Small intestine (tissue), 7 donors: ENCODE measurements around the gene LPGAT1. TPM values are rescaled to one million over a fixed set of nuclear protein-coding genes. Genes with fewer than 3 reads are reported as not detected.

Experiments used
- DNase-seq, 2 donors: peaks; one replicate each; pipeline versions ENCODE4 v3.0.0 to v3.0.0-alpha.2; 2013
- FAIRE-seq: peaks from 2 replicates; lab custom pipeline; 2012; peaks lifted over from hg19 to GRCh38; lab: Jason Lieb, UNC
- H3K27ac ChIP-seq, 3 donors: one replicate each; pipeline ENCODE4 v1.5.1; 2013; ENCODE audit warnings: low read length in 2 of 3, mild to moderate bottlenecking in 2 of 3, control low read depth in 1 of 3, inconsistent platforms in 1 of 3, low read depth in 1 of 3, moderate library complexity in 1 of 3
- H3K27me3 ChIP-seq, 3 donors: one replicate each; pipeline ENCODE4 v1.6.1; 2013; ENCODE audit warnings: low read length in 3 of 3, inconsistent platforms in 1 of 3; ENCODE audit not compliant: control insufficient read depth in 3 of 3, insufficient read depth in 3 of 3
- H3K36me3 ChIP-seq, 3 donors: one replicate each; pipeline ENCODE4 v1.6.1; 2013; ENCODE audit warnings: low read length in 3 of 3, inconsistent platforms in 1 of 3, low read depth in 1 of 3, mild to moderate bottlenecking in 1 of 3, moderate library complexity in 1 of 3; ENCODE audit not compliant: control insufficient read depth in 3 of 3, insufficient read depth in 2 of 3
- H3K4me1 ChIP-seq, 3 donors: one replicate each; pipeline ENCODE4 v1.6.1; 2013; ENCODE audit warnings: low read length in 2 of 3, inconsistent platforms in 1 of 3, low read depth in 1 of 3, mild to moderate bottlenecking in 1 of 3, moderate library complexity in 1 of 3; ENCODE audit not compliant: control insufficient read depth in 3 of 3, insufficient read depth in 2 of 3
- H3K4me3 ChIP-seq, 3 donors: one replicate each; pipeline ENCODE4 v1.5.1; 2013; ENCODE audit warnings: low read length in 3 of 3, control low read depth in 1 of 3, inconsistent platforms in 1 of 3, low read depth in 1 of 3, mild to moderate bottlenecking in 1 of 3, moderate library complexity in 1 of 3
- H3K9me3 ChIP-seq, 2 donors: one replicate each; pipeline ENCODE4 v1.6.1; 2013; ENCODE audit warnings: low read depth in 1 of 2, low read length in 1 of 2; ENCODE audit not compliant: control insufficient read depth in 2 of 2, insufficient read depth in 1 of 2
- WGBS, 3 donors: extraction: QIAGEN DNeasy Blood & Tissue Kit; methylation state at CpG; one replicate each; pipeline ENCODE4 v1.1.7; 2013; 5-methylcytosine and 5-hydroxymethylcytosine counted together
- polyA plus RNA-seq, 4 donors: library from polyadenylated mRNA; stranded (reverse) in 3 of 4; unstranded in 1 of 4; fragments of 200-250 nt in 3 of 4; fragments of 120-200 nt in 1 of 4; gene quantifications; one replicate each; pipeline versions ENCODE4 v1.2.1 to v1.2.3, GENCODE V29; 2013
- donor health status: healthy with polysubstance abuse.
- donor health status: control.
- donor health status: control.
- donor health status: Bipolar disorder and iron deficiency.
- donor health status: healthy.

Gene LPGAT1
- polyA plus RNA-seq, 4 donors: 13.4 to 159 (median 23.1) TPM

DNA sequence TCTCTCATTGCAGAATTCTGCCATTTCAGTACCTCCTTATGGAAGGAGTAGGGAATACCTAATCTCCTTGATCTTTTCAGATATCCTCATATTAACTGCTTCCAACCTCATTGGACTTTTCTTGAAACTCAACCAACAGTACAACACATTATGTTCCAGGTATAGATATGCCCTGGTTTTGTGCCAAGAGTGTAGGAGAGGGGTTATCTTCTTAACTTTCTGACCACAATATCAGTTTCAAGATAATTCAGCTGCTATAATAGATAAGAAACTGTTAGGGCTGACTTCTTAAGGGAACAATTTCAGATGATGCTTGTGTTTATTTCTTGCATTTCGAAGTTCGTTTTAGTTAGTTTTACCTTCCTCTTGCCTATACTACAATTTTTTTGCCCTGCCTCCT is 2.1 kb upstream of the LPGAT1 start:
- H3K4me1 ChIP-seq: peaks cover 4 to 8% (median 6%) of the 10 kb centered on the region in 3 donors
- DNase-seq (peak in 1 of 2 donors; percentile 37), FAIRE-seq (no peak)
- 47 to 91% (median 56%) methylated on average over 2 of the region's 2 CpGs for WGBS, 3 donors
- no peaks in the 10 kb centered on the region for H3K27me3 ChIP-seq
- H3K27ac ChIP-seq: no peak overlapping the region
- no peaks in the 10 kb centered on the region for H3K9me3 ChIP-seq
- no peak overlapping the region for H3K4me3 ChIP-seq
- H3K36me3 ChIP-seq: peaks cover 0 to 3% (median 0%) of the 10 kb centered on the region in 3 donors

DNA sequence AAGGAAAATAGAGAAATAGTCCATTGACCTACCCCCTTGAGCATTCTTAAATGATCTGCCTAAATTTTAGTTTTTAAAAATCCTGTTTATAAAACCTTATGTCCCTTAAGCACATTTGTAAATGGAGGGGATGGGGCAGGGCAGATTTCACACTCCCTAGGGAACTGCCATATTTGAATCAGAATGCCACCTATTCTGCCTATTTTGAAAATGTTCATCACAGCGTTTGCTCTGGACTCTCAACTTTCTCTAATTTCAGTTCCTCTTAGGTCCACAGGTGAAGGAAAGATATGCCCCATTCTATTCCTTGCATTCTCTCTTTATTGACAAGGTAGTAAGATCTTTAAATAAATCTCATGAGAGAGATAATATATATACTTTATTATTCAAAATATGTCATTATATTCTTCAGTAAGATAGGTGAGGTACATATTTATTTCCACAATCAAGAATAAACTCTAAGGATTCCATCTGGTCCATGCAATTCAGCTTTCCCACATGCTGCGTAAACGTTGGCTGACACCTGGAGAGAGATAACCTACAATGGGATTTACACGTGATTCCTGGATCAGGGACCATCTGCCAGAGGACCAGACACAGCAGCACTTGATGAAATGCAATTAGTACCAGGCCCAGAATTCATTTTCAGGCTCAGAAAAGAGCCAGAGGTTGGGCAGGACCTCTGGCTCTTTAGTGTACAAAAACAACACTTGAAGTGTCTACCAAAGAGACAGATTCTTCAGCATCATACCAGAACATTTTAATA is 1.2 kb upstream of the LPGAT1 start:
- Histone ChIP-seq H3K9me3 (no peaks in the 10 kb centered on the region), H3K4me3 (no peak overlapping the region), H3K4me1 (peaks cover 4 to 8% (median 6%) of the 10 kb centered on the region in 3 donors), H3K36me3 (peaks cover 0 to 3% (median 0%) of the 10 kb centered on the region in 3 donors), H3K27ac (no peak overlapping the region), H3K27me3 (no peaks in the 10 kb centered on the region)
- WGBS, 3 donors: 58 to 74% (median 64%) methylated on average over 4 of the region's 4 CpGs
- DNase-seq: peak in 1 of 2 donors; percentile 8
- no peak for FAIRE-seq

DNA sequence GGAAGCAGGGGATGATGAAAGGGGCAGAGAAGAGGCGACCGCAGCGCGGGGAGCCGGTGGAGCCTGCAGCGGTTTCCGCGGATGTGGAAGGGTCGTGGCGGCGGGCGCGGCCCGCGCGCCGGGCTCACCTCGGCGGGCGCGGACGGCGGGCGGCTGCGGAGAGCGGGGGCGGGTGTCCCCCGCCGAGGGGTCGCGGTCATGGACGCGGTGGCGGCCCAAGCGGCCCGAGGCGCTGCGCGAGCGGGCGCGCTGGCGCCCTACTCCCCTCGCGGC is 572 bp downstream of the LPGAT1 start:
- FAIRE-seq (no peak), DNase-seq (no peak)
- Histone ChIP-seq H3K27ac (peak overlapping the region; percentile 53 to 82 (median 82)), H3K4me3 (peak overlapping the region; percentile 49 to 88 (median 83)), H3K9me3 (no peaks in the 10 kb centered on the region), H3K27me3 (no peaks in the 10 kb centered on the region), H3K4me1 (peaks cover 4 to 8% (median 6%) of the 10 kb centered on the region in 3 donors), H3K36me3 (peaks cover 0 to 10% (median 4%) of the 10 kb centered on the region in 3 donors)
- WGBS, 3 donors: 0% methylated on average over 7 to 45 of the region's 45 CpGs

DNA sequence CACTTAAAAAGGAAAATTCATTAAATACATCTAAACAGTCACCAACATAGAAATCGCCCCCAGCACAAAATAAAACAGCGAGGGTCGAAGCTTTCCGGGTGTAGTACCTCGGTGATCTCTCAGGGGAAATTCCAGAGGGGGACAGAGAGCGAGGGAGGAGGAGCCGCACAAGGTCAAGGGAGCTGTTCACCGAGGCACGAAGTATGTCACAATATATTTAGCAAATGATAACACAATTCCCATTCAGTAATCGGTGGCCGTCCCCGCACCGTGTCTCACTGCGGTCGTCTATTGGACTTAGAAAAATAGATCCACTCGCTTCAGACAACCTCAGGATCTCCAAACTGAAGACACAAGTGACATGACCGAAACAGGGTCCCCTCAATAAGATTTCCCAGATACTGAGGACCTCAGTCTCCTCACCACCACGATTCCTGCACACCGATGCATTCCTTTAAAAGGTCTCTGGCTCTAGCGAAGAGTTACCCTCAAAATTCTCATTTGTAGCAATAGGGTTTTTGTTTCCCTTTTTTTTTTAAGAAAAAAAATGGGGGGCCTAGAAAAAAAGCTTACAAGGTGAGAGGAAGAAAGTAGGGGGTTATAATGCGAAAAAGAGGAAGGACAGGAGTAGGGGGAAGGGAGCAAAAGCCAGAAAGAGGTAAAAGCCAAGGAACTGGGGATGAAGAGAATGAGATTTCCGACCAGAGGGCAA is 1.1 kb downstream of the LPGAT1 start:
- Histone ChIP-seq H3K27me3 (no peaks in the 10 kb centered on the region), H3K27ac (peak overlapping the region; percentile 53 to 82 (median 82)), H3K9me3 (no peaks in the 10 kb centered on the region), H3K4me3 (peak overlapping the region; percentile 49 to 88 (median 83)), H3K36me3 (peaks cover 0 to 12% (median 4%) of the 10 kb centered on the region in 3 donors), H3K4me1 (peaks cover 4 to 8% (median 6%) of the 10 kb centered on the region in 3 donors)
- DNase-seq (peak; percentile 48 to 70), FAIRE-seq (no peak)
- WGBS, 3 donors: 16 to 27% (median 19%) methylated on average over 22 of the region's 22 CpGs

DNA sequence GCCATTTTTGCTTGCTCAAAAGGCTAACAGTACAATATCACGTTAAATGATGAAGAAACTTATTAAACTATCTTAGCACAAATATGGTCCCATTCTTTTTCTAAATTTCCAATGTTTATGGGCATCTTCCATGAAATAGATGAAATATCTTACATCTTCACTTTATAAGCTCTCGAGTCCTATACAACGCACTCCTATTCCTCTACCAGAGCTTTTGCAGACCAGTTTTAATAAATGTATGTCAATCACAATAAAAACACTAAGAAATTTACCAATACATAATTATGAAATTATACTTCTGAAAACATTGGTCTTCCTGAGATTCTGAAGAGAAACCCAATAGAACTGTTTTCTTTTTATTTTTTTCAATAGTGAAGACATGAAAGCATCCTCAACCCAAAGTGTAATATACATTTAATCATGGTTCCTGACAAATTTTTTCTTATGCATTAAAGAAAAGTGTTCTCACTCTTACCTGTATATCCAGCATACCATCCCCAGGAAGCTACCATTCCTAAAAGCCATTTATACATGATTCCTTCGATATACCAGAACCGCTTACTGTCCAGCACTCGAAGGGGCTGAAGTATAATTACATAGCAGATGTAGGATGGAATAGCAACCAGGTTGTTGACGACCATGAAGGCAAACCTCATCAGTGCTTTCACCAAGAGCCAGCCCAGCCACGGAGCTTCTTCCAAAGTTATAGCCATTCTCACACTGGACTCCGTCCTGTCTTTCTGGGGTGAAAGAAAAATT is 1.8 kb downstream of the LPGAT1 start:
- WGBS, 3 donors: 77 to 78% (median 77%) methylated on average over 9 of the region's 9 CpGs
- H3K4me3 ChIP-seq: peak overlapping the region in 2 of 3 donors; percentile 49 to 88
- DNase-seq (no peak), FAIRE-seq (no peak)
- peaks cover 0 to 17% (median 6%) of the 10 kb centered on the region in 3 donors for H3K36me3 ChIP-seq
- H3K9me3 ChIP-seq: no peaks in the 10 kb centered on the region
- H3K27ac ChIP-seq: peak overlapping the region in 2 of 3 donors; percentile 54 to 82
- peaks cover 4 to 11% (median 6%) of the 10 kb centered on the region in 3 donors for H3K4me1 ChIP-seq
- no peaks in the 10 kb centered on the region for H3K27me3 ChIP-seq

DNA sequence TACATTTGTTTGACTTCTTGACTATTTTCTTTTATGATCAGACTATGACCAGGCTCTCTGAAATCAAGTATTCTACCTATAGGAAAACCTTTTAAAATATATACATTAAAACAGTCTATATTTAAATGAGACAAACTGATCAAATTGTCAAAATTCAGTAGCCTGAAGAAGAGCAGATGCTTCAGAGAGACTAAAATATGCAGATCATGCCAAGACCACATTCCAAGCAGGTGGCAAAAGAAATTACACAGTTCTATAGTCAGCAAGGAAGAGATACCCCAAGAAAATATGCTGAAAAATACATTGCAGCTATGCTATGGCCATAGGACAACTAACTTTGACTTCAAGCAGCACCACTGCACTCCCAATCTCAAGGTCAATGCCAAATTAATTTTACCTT is 3.5 kb downstream of the LPGAT1 start:
- peaks cover 3 to 11% (median 4%) of the 10 kb centered on the region in 3 donors for H3K4me1 ChIP-seq
- no peak for FAIRE-seq
- no peaks in the 10 kb centered on the region for H3K27me3 ChIP-seq
- peaks cover 0 to 25% (median 6%) of the 10 kb centered on the region in 3 donors for H3K36me3 ChIP-seq
- H3K27ac ChIP-seq: no peak overlapping the region
- H3K9me3 ChIP-seq: no peaks in the 10 kb centered on the region
- no peak for DNase-seq
- peak overlapping the region in 2 of 3 donors; percentile 40 to 49 for H3K4me3 ChIP-seq

DNA sequence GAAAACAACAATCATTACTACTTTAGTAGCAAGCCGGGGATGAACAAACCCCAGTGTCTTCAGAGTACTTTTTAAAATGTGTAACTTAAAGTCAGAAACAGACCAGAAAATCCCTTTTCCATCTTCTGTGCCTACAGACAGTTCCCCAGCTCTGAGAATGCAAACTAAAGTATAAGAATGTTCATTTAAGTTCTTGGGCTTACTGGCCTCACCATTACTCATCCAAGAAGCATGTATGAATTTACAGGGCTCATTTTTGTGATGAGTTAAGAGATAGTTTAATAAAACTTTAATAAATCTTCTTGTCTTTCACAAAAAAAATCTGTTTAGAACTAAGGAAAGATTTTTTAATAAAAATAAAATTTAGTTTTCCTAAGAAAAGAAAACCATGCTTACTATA is 4.6 kb downstream of the LPGAT1 start:
- H3K4me1 ChIP-seq: peaks cover 0 to 5% (median 3%) of the 10 kb centered on the region in 3 donors
- H3K9me3 ChIP-seq: no peaks in the 10 kb centered on the region
- no peaks in the 10 kb centered on the region for H3K27me3 ChIP-seq
- WGBS, 3 donors: 93 to 100% (median 97%) methylated on average over 1 of the region's 1 CpG
- no peak overlapping the region for H3K4me3 ChIP-seq
- no peak overlapping the region for H3K27ac ChIP-seq
- DNase-seq: no peak
- H3K36me3 ChIP-seq: peaks cover 0 to 25% (median 6%) of the 10 kb centered on the region in 3 donors
- FAIRE-seq: no peak
